ENCODE measurements around the gene TRIM15. TPM values are rescaled to one million over a fixed set of nuclear protein-coding genes. Genes with fewer than 3 reads are reported as not detected.
"Not testable (repeated sequence)": the region's sequence is repeated elsewhere in the genome, so short reads cannot be mapped to it uniquely, and the experiment has no call there.

TRIM15 gene
- total RNA-seq, 1 donor from 2014 or later: 0.65 TPM

- peaks cover 58% of the 10 kb centered on the region for H3K27me3 Mint-ChIP-seq
- peaks cover 16% of the 10 kb centered on the region for H3K4me1 Mint-ChIP-seq
- no peaks in the 10 kb centered on the region for H3K9me3 Mint-ChIP-seq
- no peaks in the 10 kb centered on the region for H3K36me3 Mint-ChIP-seq (ENCODE audit: low read depth)
- no peak overlapping the region for H3K4me3 Mint-ChIP-seq
- intact Hi-C loops (cut with micrococcal nuclease): no loop called here
- H3K27ac Mint-ChIP-seq: no peak overlapping the region
- no peak for DNase-seq
These were observed 28.2 kb upstream of the TRIM15 start for GRCh38 chr6:30135147-30135546.

DNA sequence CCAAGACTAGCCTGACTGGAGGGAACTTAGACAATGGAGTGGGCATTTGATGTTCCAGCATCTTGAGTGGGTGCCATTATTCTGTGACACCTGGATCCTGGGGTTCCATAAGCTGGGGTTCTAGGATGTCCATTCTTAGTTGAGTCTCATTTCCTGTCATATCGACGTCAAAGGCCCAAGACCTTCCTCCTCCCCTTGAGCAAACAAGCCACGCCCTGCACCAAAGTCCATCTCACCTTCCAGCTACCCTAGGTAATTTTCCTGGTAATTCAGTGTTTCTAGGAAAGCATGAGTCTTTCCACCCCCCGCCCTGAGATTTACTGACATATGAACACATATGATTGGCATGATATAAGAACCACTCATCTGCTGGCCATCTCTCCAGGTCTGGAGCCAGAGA lies 27.6 kb upstream of the TRIM15 start, which contains the start of gene TRIM40:
Gene TRIM40, plus strand, starts transcription at position 384 of the 400 bp plus-strand sequence. CDS start 897 bp downstream, outside the sequence.
- intact Hi-C loops (cut with micrococcal nuclease): no loop called here
- Mint-ChIP-seq H3K36me3 (ENCODE audit: low read depth) (no peaks in the 10 kb centered on the region), H3K4me1 (peaks cover 11% of the 10 kb centered on the region), H3K27ac (no peak within 1 kb of the TSS), H3K9me3 (no peaks in the 10 kb centered on the region), H3K4me3 (no peak within 1 kb of the TSS), H3K27me3 (peaks cover 58% of the 10 kb centered on the region)
- no peak for DNase-seq

DNA sequence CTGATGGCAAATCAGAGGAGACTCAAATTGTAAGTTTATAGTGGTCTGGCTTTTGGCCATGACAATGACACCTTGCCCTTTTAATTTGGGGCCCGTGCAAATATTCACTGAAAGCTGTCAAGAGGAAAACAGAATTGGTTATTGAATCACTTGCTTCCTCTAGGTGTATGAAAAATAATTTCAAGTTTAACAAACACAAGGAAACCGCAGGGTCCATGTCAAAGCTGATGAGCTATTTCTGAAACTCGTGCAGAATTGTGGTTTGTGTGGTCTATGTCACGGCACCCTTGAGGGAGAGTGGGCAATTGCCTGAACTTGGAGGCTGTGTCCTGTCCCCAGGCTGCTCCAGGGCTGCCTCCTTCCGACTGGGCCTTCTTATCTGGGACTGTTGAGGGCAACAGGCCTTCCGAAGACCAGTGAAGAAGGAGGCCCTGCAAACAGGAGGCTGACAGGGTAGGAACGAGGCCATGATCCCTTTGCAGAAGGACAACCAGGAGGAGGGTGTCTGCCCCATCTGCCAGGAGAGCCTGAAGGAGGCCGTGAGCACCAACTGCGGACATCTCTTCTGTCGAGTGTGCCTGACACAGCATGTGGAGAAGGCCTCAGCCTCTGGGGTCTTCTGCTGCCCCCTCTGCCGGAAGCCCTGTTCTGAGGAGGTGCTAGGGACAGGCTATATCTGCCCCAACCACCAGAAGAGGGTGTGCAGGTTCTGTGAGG lies 26.6 kb upstream of the TRIM15 start:
- no peaks in the 10 kb centered on the region for H3K9me3 Mint-ChIP-seq
- H3K4me3 Mint-ChIP-seq: no peak overlapping the region
- no peak overlapping the region for H3K27ac Mint-ChIP-seq
- no peak for DNase-seq
- intact Hi-C loops (cut with micrococcal nuclease): no loop called here
- H3K27me3 Mint-ChIP-seq: peaks cover 58% of the 10 kb centered on the region
- H3K4me1 Mint-ChIP-seq: peaks cover 7% of the 10 kb centered on the region
- no peaks in the 10 kb centered on the region for H3K36me3 Mint-ChIP-seq (ENCODE audit: low read depth)

DNA sequence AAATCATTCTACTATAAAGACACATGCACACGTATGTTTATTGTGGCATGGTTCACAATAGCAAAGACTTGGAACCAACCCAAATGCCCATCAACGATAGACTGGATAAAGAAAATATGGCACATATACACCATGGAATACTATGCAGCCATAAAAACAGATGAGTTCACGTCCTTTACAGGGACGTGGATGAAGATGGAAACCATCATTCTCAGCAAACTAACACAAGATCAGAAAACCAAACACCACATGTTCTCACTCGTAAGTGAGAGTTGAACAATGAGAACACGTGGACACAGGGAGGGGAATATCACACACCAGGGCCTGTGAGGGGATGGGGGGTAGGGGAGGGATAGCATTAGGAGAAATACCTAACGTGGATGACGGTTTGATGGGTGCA lies 23.1 kb upstream of the TRIM15 start:
- H3K4me1 Mint-ChIP-seq; H3K4me3 Mint-ChIP-seq; DNase-seq; intact Hi-C loops (cut with micrococcal nuclease); H3K9me3 Mint-ChIP-seq; H3K36me3 Mint-ChIP-seq (ENCODE audit: low read depth); H3K27ac Mint-ChIP-seq: not testable (repeated sequence)
- peaks cover 70% of the 10 kb centered on the region for H3K27me3 Mint-ChIP-seq

GRCh38 chr6:30142665-30143064 lies 20.7 kb upstream of the TRIM15 start:
- intact Hi-C loops (cut with micrococcal nuclease): no loop called here
- no peaks in the 10 kb centered on the region for H3K36me3 Mint-ChIP-seq (ENCODE audit: low read depth)
- H3K4me1 Mint-ChIP-seq: peaks cover 4% of the 10 kb centered on the region
- H3K9me3 Mint-ChIP-seq: no peaks in the 10 kb centered on the region
- no peak overlapping the region for H3K27ac Mint-ChIP-seq
- peaks cover 63% of the 10 kb centered on the region for H3K27me3 Mint-ChIP-seq
- no peak for DNase-seq
- no peak overlapping the region for H3K4me3 Mint-ChIP-seq

DNA sequence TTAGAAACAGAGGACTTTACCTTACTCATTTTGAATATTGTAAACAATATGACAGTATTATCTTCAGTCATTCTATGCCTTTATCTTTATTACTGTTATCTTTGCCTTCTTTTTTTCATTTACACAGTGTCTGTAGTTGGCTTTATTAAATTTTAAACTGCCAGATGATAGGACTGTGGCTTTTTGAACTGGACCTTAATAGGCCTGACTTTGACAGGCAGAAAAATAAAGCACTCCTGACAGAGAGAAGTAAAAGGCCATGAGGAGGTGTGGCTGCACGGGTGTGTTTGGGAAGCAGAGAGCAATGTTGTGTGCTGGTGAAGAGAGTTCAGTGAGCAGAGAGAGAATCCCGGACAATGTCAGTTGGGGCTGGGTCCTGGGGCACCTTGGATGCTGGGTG lies 19.6 kb upstream of the TRIM15 start:
- Mint-ChIP-seq H3K4me3 (no peak overlapping the region), H3K4me1 (peaks cover 4% of the 10 kb centered on the region), H3K27me3 (peaks cover 53% of the 10 kb centered on the region), H3K27ac (no peak overlapping the region), H3K36me3 (ENCODE audit: low read depth) (no peaks in the 10 kb centered on the region), H3K9me3 (no peaks in the 10 kb centered on the region)
- intact Hi-C loops (cut with micrococcal nuclease): no loop called here
- DNase-seq: no peak

GRCh38 chr6:30144811-30145210 lies 18.5 kb upstream of the TRIM15 start:
- intact Hi-C loops (cut with micrococcal nuclease): no loop called here
- DNase-seq: no peak
- Mint-ChIP-seq H3K4me3 (no peak overlapping the region), H3K9me3 (no peaks in the 10 kb centered on the region), H3K27ac (no peak overlapping the region), H3K36me3 (ENCODE audit: low read depth) (no peaks in the 10 kb centered on the region), H3K27me3 (peaks cover 46% of the 10 kb centered on the region), H3K4me1 (peaks cover 4% of the 10 kb centered on the region)

GRCh38 chr6:30145818-30146217 lies 17.5 kb upstream of the TRIM15 start:
- Mint-ChIP-seq H3K9me3 (no peaks in the 10 kb centered on the region), H3K36me3 (ENCODE audit: low read depth) (no peaks in the 10 kb centered on the region), H3K27ac (no peak overlapping the region), H3K27me3 (peaks cover 43% of the 10 kb centered on the region), H3K4me1 (peaks cover 6% of the 10 kb centered on the region), H3K4me3 (no peak overlapping the region)
- no peak for DNase-seq
- intact Hi-C loops (cut with micrococcal nuclease): no loop called here

DNA sequence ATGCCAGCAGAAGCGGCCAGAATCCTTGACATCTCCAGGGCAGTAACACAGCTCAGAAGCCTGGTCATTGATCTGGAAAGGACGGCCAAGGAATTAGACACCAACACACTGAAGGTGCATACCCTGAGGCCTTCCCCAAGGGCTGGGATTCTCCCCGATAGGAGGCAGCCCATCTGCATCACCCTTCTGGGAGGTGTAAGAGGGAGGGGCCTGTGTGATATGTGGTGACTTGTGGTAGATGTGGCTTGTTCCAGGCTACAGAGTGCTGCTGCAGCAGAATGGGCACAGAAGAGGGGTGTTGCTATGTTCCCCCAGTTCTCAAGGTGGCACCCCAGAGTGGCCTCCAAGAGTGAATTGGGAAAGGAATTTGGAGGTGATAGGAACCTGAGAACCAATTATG lies 16.2 kb upstream of the TRIM15 start:
- Mint-ChIP-seq H3K9me3 (no peaks in the 10 kb centered on the region), H3K27me3 (peaks cover 33% of the 10 kb centered on the region), H3K27ac (no peak overlapping the region), H3K4me1 (peaks cover 10% of the 10 kb centered on the region), H3K4me3 (no peak overlapping the region), H3K36me3 (ENCODE audit: low read depth) (no peaks in the 10 kb centered on the region)
- DNase-seq: no peak
- intact Hi-C loops (cut with micrococcal nuclease): no loop called here

DNA sequence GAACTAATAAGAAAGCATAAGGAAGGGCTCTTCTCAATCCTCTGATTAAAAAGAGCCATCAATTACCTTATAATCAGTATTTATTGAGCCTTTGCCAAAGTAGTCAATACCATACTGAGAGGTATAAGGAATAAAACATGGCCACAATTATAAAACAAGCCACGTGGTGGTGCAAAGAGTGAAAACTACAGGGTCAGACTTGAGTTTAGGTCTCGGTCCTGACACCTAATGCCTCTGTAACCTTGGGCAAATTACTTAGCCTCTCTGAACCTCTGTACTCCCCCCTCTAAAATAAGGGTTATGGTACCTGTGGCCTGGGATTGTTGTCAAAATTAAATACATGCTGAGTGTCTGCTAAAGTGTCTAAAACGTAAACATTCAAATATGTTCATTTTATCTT lies 14.1 kb upstream of the TRIM15 start:
- intact Hi-C loops (cut with micrococcal nuclease): no loop called here
- peaks cover 13% of the 10 kb centered on the region for H3K4me1 Mint-ChIP-seq
- H3K27ac Mint-ChIP-seq: no peak overlapping the region

DNA sequence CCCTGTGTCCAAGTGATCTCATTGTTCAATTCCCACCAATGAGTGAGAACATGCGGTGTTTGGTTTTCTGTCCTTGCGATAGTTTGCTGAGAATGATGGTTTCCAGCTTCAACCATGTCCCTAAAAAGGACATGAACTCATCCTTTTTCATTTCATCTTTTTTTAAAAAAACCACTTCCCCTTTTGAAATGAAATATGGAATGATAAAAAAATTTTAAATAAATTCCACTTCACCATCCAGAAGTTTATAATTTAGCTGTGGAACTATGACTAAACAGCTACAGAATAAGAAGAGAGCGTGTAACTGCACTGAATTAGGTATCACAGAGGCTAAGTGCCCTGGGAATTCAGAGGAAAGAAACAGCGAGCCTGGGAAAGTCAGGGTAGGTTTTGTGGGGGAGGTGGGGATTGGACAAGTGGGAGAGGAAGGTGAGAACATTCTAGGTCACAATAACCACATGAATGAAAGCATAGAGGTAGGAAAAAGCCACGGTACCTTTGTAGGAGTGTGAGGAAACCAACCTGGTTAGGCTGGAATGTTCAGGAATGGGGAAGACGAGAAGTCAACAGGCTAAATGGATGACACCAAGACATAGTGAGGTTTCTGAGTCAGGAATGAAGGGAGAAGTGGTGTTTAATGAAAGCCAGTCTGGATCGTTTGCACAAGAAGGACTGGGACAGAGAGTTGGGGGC lies 13.3 kb upstream of the TRIM15 start:
- Mint-ChIP-seq H3K27ac (no peak overlapping the region), H3K36me3 (ENCODE audit: low read depth) (no peaks in the 10 kb centered on the region), H3K9me3 (no peaks in the 10 kb centered on the region), H3K4me3 (no peak overlapping the region), H3K4me1 (peaks cover 13% of the 10 kb centered on the region), H3K27me3 (peaks cover 17% of the 10 kb centered on the region)
- intact Hi-C loops (cut with micrococcal nuclease): no loop called here
- DNase-seq: no peak

More for the DNA sequence above, 14.1 kb upstream of the TRIM15 start:
- peaks cover 22% of the 10 kb centered on the region for H3K27me3 Mint-ChIP-seq
- no peaks in the 10 kb centered on the region for H3K9me3 Mint-ChIP-seq
- DNase-seq: no peak
- H3K36me3 Mint-ChIP-seq (ENCODE audit: low read depth): no peaks in the 10 kb centered on the region
- H3K4me3 Mint-ChIP-seq: no peak overlapping the region

DNA sequence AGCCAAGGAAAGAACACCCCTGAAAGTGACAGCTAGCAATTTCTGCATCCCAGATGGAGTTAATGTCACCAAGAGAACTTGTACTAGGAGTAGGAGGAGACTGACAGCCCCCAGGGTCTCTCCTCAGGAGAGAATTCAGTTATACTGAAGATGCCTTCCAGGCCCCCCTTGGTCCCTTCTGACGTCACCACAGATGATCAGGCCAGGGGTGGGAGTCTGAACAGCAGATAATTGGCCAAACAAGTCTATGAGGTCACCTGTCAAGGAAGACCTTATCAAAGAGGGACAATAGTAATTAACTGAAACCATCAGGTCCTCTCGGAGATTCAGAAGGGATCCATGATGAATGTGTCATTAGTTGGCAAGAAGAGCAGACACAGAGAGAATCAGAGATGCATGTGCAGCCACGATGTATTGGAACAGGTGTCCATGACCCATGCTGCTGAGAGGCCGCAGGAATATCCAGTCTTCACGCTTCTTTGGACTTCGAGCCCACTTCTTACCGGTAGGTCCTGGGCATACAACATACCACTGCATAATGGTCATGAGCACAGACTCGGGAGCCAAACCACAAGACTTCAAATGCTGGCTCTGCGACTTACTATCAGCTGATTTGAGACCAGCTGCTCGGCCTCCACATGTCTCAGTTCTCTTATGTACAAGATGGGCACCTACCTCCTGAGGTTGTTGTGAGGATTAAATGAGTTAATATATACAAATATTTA lies 12.5 kb upstream of the TRIM15 start:
- Mint-ChIP-seq H3K27ac (no peak overlapping the region), H3K9me3 (no peaks in the 10 kb centered on the region), H3K27me3 (peaks cover 12% of the 10 kb centered on the region), H3K4me3 (no peak overlapping the region), H3K36me3 (ENCODE audit: low read depth) (no peaks in the 10 kb centered on the region), H3K4me1 (peaks cover 13% of the 10 kb centered on the region)
- intact Hi-C loops (cut with micrococcal nuclease): no loop called here
- no peak for DNase-seq

GRCh38 chr6:30151580-30151979 lies 11.8 kb upstream of the TRIM15 start:
- no peaks in the 10 kb centered on the region for H3K9me3 Mint-ChIP-seq
- no peak for DNase-seq
- peaks cover 11% of the 10 kb centered on the region for H3K27me3 Mint-ChIP-seq
- peaks cover 13% of the 10 kb centered on the region for H3K4me1 Mint-ChIP-seq
- H3K27ac Mint-ChIP-seq: no peak overlapping the region
- no peak overlapping the region for H3K4me3 Mint-ChIP-seq
- intact Hi-C loops (cut with micrococcal nuclease): no loop called here
- H3K36me3 Mint-ChIP-seq (ENCODE audit: low read depth): no peaks in the 10 kb centered on the region

DNA sequence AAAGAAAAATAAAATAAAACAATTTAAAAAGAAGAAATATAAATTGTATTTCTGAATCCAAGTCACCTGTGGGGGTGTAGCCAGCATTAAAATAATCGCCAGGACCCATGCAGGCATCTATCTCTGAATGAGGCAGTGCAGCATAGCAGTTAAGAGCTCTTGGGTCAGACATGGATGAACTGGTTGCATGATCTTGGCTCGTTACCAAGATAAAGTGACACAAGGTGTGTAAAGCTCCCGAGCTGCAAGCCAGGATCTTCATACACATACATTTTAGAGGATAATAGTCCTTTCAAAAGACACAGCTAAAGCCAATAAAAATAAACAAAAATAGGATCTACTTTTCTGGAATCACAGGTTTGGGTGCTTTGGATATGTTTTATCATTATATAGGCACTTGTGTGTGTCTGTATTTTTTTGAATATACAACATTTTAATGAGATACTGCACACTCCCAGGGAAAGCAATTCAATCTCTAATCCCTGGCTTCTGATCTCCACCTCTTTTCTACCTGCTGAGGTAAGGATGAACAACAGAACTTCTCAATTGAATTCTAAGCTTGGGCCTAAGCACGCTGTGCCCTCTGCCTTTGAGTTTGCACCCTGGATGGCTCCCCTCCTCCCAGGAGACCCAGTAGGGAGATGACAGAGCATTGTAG lies 11.2 kb upstream of the TRIM15 start:
- H3K27me3 Mint-ChIP-seq: peaks cover 11% of the 10 kb centered on the region
- no peak overlapping the region for H3K27ac Mint-ChIP-seq
- peaks cover 12% of the 10 kb centered on the region for H3K4me1 Mint-ChIP-seq
- H3K36me3 Mint-ChIP-seq (ENCODE audit: low read depth): no peaks in the 10 kb centered on the region
- DNase-seq: no peak
- no peak overlapping the region for H3K4me3 Mint-ChIP-seq
- intact Hi-C loops (cut with micrococcal nuclease): no loop called here
- H3K9me3 Mint-ChIP-seq: no peaks in the 10 kb centered on the region

All from activated CD4-positive, alpha-beta T cell treated with anti-CD3 and anti-CD28 coated beads, Interleukin-2, amount 10 ng/mL, durations not matched to agents 24 days and 14 days (primary cell).